ENCODE data around the gene IFNA8.
A peak's percentile ranks its signal among the peaks of the same experiment; 100 is the strongest.

DNA sequence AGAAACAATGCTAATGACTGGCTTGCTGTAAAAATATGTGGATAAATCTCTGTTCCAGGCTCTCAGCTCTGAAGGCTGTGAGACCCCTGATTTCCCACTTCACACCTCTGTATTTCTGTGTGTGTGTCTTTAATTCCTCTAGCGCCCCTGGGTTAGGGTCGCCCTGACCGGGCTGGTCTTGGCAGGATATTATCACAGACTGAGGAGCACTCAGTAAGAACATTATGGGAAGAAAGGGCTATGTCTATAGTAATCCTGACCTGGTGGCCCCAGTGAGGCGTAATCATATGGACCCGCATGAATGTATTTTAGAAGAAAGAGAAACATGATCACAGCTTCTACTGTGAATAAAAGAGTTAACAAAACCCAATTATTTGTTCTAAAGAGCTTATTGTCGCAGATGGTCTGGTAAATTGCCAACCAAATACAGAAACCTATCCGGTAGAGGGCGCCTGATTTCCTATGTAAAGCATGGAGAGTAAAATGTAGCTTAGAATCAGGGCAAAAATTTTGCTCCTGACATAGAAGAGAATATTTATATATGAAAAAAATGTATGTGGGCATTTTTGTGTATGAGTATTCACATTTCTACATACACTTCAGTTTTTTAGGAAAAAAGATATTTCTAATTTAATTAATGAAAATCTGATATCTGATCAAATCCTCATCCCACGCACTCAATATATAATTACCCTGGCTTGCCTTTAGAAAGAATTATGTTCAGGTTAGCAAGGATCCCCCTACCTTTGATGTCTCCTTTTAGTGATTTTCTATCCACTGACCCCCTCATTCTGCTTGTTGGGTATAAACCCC lies 25.5 kb downstream of the IFNA8 start:
- TF ChIP-seq, protein P1, sequence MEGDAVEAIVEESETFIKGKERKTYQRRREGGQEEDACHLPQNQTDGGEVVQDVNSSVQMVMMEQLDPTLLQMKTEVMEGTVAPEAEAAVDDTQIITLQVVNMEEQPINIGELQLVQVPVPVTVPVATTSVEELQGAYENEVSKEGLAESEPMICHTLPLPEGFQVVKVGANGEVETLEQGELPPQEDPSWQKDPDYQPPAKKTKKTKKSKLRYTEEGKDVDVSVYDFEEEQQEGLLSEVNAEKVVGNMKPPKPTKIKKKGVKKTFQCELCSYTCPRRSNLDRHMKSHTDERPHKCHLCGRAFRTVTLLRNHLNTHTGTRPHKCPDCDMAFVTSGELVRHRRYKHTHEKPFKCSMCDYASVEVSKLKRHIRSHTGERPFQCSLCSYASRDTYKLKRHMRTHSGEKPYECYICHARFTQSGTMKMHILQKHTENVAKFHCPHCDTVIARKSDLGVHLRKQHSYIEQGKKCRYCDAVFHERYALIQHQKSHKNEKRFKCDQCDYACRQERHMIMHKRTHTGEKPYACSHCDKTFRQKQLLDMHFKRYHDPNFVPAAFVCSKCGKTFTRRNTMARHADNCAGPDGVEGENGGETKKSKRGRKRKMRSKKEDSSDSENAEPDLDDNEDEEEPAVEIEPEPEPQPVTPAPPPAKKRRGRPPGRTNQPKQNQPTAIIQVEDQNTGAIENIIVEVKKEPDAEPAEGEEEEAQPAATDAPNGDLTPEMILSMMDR (IDR thresholded peaks at IDR 0.05; ENCODE audit: poor library complexity) = peak; percentile 55
- TF ChIP-seq EZH2phosphoT487 (IDR thresholded peaks at IDR 0.05; ENCODE audit: low read depth, severe bottlenecking, unreplicated experiment) = no peak

Data from hepatocyte (in vitro differentiated cells).